ENCODE measurements around the gene C2orf42. TPM values are rescaled to one million over a fixed set of nuclear protein-coding genes. Genes with fewer than 3 reads are reported as not detected.
"Not testable (repeated sequence)": the region's sequence is repeated elsewhere in the genome, so short reads cannot be mapped to it uniquely, and the experiment has no call there.

Gene C2orf42
- total and polyA plus RNA-seq, 10 of the 15 experiments (the other 5 are each of a cell fraction or from before 2014, with no cell fraction given), result 5.5 to 19.8 (median 11.5) TPM

GRCh38 chr2:70149130-70149686 lies 41.6 kb downstream of the C2orf42 start:
- ATAC-seq; H4K20me1 ChIP-seq (ENCODE audit: control insufficient read depth, insufficient read depth); DNase-seq (ENCODE audit: low read depth, low spot score); H3K9ac ChIP-seq (ENCODE audit: control insufficient read depth, insufficient read depth, low read length); H3K79me2 ChIP-seq (ENCODE audit: control insufficient read depth, insufficient read depth, low read length); RAD21 ChIA-PET (ENCODE audit: unreplicated experiment); H3K27me3 ChIP-seq (replicated peaks in 1 of 2; ENCODE audit: control insufficient read depth in 2 of 2, insufficient read depth in 2 of 2, low read length in 1 of 2); BruUV-seq (replicated peaks); H2AFZ ChIP-seq (ENCODE audit: control insufficient read depth, low read depth, low read length); H3K36me3 ChIP-seq (ENCODE audit: control insufficient read depth in 2 of 2, insufficient read depth in 2 of 2, low read length in 1 of 2); FAIRE-seq; intact Hi-C loops (cut with micrococcal nuclease; ENCODE audit: unreplicated experiment); CTCF ChIA-PET; H3K4me3 ChIP-seq; H3K9me3 ChIP-seq (replicated peaks; ENCODE audit: control insufficient read depth, insufficient read depth, low read length); H3K27ac ChIP-seq (ENCODE audit: control insufficient read depth, insufficient read depth); H3K4me2 ChIP-seq (ENCODE audit: control insufficient read depth, insufficient read depth): not testable (repeated sequence)
- H3K4me1 ChIP-seq (ENCODE audit: control insufficient read depth, insufficient read depth, low read length), result peaks cover 17% of the 10 kb centered on the region
- POLR2A ChIA-PET, result interaction anchor here (0.6 kb wide), 1 partner anchor 750 kb away, joined by 3 read pairs; no protein-coding TSS in a partner anchor
- 95% methylated on average over 19 of the region's 19 CpGs for WGBS (ENCODE audit: insufficient coverage, insufficient replicate concordance, low lambda C conversion rate, missing lambda C conversion rate)
- SMC1A ChIA-PET (ENCODE audit: uncharacterized antibody, unreplicated experiment), result interaction anchor here (1.0 to 2.2 kb wide), 3 partner anchors 10 to 237 kb away, joined by 3 to 8 read pairs (median 3); no protein-coding TSS in a partner anchor
- in situ Hi-C loops (cut with MboI), result loop anchor here (5.0 kb wide), 1 partner anchor 242 kb away; no protein-coding TSS in a partner anchor

GRCh38 chr2:70148211-70148760 lies 42.5 kb downstream of the C2orf42 start:
- H3K36me3 ChIP-seq (ENCODE audit: control insufficient read depth in 2 of 2, insufficient read depth in 2 of 2, low read length in 1 of 2); H3K9ac ChIP-seq (ENCODE audit: control insufficient read depth, insufficient read depth, low read length); H4K20me1 ChIP-seq (ENCODE audit: control insufficient read depth, insufficient read depth); H3K27me3 ChIP-seq (replicated peaks in 1 of 2; ENCODE audit: control insufficient read depth in 2 of 2, insufficient read depth in 2 of 2, low read length in 1 of 2); H3K4me3 ChIP-seq; H3K9me3 ChIP-seq (replicated peaks; ENCODE audit: control insufficient read depth, insufficient read depth, low read length); FAIRE-seq; H3K27ac ChIP-seq (ENCODE audit: control insufficient read depth, insufficient read depth); BruUV-seq (replicated peaks); DNase-seq (ENCODE audit: low read depth, low spot score); intact Hi-C loops (cut with micrococcal nuclease; ENCODE audit: unreplicated experiment); H2AFZ ChIP-seq (ENCODE audit: control insufficient read depth, low read depth, low read length); H3K79me2 ChIP-seq (ENCODE audit: control insufficient read depth, insufficient read depth, low read length); ATAC-seq; H3K4me2 ChIP-seq (ENCODE audit: control insufficient read depth, insufficient read depth): not testable (repeated sequence)
- WGBS (ENCODE audit: insufficient coverage, insufficient replicate concordance, low lambda C conversion rate, missing lambda C conversion rate), result 98% methylated on average over 24 of the region's 25 CpGs
- SMC1A ChIA-PET (ENCODE audit: uncharacterized antibody, unreplicated experiment), result interaction anchor here (0.9 to 2.2 kb wide), 5 partner anchors 11 to 236 kb away, joined by 3 to 8 read pairs (median 3); no protein-coding TSS in a partner anchor
- CTCF ChIA-PET, result interaction anchor here (1.2 to 1.4 kb wide), 2 partner anchors 13 to 237 kb away, joined by 3 to 7 read pairs; no protein-coding TSS in a partner anchor
- in situ Hi-C loops (cut with MboI), result loop anchor here (5.0 kb wide), 1 partner anchor 241 kb away; no protein-coding TSS in a partner anchor
- POLR2A ChIA-PET, result interaction anchor here (1.3 kb wide), 1 partner anchor 35 kb away, joined by 3 read pairs; no protein-coding TSS in a partner anchor
- peaks cover 22% of the 10 kb centered on the region for H3K4me1 ChIP-seq (ENCODE audit: control insufficient read depth, insufficient read depth, low read length)
- RAD21 ChIA-PET (ENCODE audit: unreplicated experiment), result interaction anchor here (0.6 to 9.2 kb wide), 3 partner anchors 32 to 235 kb away, joined by 3 to 132 read pairs (median 4); partner anchors contain the start of gene MXD1
